ENCODE results near the gene CFAP77. TPM values are rescaled to one million over a fixed set of nuclear protein-coding genes. Genes with fewer than 3 reads are reported as not detected.

The CFAP77 gene
- total and polyA plus RNA-seq, 2 experiments from 2014 or later = not detected

DNA sequence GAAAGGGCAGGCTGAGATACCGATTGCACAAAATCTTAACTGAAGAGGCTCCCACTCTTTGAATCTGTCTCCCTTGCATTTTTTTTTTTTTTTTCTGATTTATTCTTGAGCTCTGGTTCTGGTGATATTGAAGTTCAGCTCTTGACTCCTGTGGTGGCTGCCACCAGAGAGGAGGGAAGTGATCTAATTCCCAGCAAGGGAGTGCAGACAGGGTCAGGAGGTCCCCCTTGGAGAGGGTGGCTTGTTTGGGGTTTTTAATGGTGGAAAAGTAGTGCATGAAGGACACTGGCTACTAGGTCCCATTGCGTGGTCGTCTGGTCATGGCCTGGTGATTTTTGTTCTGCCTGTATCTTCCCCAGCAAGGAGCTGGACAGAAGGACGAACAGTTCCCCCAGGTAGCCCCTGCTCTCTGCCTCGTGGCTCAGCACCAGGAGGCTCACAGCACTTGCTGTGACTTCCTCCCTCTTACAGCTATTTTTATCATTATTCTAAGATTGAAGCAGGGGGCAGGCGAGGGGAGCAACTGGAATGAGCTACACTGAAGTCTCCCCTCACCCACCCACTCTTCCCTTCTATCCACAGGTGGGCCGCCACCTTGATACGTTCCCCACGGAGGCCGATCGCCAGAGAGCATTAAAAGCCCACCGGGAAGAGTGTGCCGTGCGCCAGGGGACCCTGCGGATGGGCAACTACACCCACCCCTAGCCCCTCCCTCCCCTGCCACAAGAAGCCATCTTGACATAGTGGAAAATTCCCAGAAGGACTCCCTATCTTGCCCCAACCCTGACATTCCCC is 162.0 kb downstream of the CFAP77 start:
- Histone ChIP-seq H3K4me2 (ENCODE audit: unreplicated experiment) (no peak overlapping the region), H3K27me3 (replicated peaks; ENCODE audit: insufficient read depth) (peaks cover 36% of the 10 kb centered on the region), H3F3A (ENCODE audit: insufficient read depth) (no peaks in the 10 kb centered on the region), H3K9me2 (ENCODE audit: insufficient read depth) (no peaks in the 10 kb centered on the region), H2AFZ (no peak overlapping the region), H3K9me3 (ENCODE audit: low read depth) (no peaks in the 10 kb centered on the region), H3K4me1 (ENCODE audit: insufficient read depth) (no peaks in the 10 kb centered on the region), H3K79me2 (ENCODE audit: insufficient read depth) (no peaks in the 10 kb centered on the region), H3K27ac (no peak overlapping the region), H4K20me1 (ENCODE audit: insufficient read depth) (no peaks in the 10 kb centered on the region), H3K4me3 (no peak overlapping the region), H3K36me3 (ENCODE audit: low read depth) (no peaks in the 10 kb centered on the region), H3K9ac (no peak overlapping the region)
- TF ChIP-seq EZH2phosphoT487 (IDR thresholded peaks at IDR 0.05; ENCODE audit: insufficient read depth, low read depth) = no peak
- TF ChIP-seq EZH2 (IDR thresholded peaks at IDR 0.05; ENCODE audit: insufficient read depth, poor library complexity, severe bottlenecking) = no peak
- no peak for DNase-seq
- 62 to 72% methylated on average over 10 to 15 of the region's 15 CpGs for WGBS, 2 experiments (ENCODE audit: low coverage in 1 of 2, low lambda C conversion rate in 2 of 2, missing lambda C conversion rate in 2 of 2)
- in situ Hi-C loops (cut with MboI) = loop anchor here (10.0 kb wide), 1 partner anchor 157 kb away; the partner anchor contains the start of gene CFAP77

DNA sequence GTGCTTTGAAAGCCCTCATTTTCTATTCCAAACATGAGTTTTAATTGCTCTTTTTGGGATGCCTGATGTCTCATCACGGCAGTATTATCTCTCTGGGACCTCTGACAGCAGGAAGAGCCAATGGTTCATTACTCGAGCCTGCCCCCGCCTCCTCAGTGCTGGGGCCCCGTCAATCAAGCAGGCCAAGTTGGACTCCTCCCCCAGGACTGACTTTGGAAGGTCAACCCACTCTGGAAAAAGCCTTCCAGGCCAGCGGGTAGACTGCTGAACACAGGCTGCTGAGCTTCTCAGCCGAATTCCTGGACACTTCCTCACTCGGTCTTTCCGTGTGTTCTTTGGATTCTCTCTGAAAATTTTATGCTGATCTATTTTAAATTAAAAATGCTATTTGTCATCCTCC is 162.9 kb downstream of the CFAP77 start:
- no peak overlapping the region for H3K4me2 ChIP-seq (ENCODE audit: unreplicated experiment)
- H3K9me2 ChIP-seq (ENCODE audit: insufficient read depth) = no peaks in the 10 kb centered on the region
- H3K4me1 ChIP-seq (ENCODE audit: insufficient read depth) = no peaks in the 10 kb centered on the region
- peaks cover 36% of the 10 kb centered on the region for H3K27me3 ChIP-seq (replicated peaks; ENCODE audit: insufficient read depth)
- no peaks in the 10 kb centered on the region for H3K9me3 ChIP-seq (ENCODE audit: low read depth)
- TF ChIP-seq EZH2phosphoT487 (IDR thresholded peaks at IDR 0.05; ENCODE audit: insufficient read depth, low read depth) = no peak
- no peak for TF ChIP-seq EZH2 (IDR thresholded peaks at IDR 0.05; ENCODE audit: insufficient read depth, poor library complexity, severe bottlenecking)
- no peaks in the 10 kb centered on the region for H3K79me2 ChIP-seq (ENCODE audit: insufficient read depth)
- no peak overlapping the region for H3K27ac ChIP-seq
- no peak overlapping the region for H3K9ac ChIP-seq
- no peaks in the 10 kb centered on the region for H4K20me1 ChIP-seq (ENCODE audit: insufficient read depth)
- H2AFZ ChIP-seq = no peak overlapping the region
- DNase-seq = peak; percentile 39
- WGBS, 2 experiments (ENCODE audit: low coverage in 1 of 2, low lambda C conversion rate in 2 of 2, missing lambda C conversion rate in 2 of 2) = 15 to 23% methylated on average over 8 of the region's 8 CpGs
- in situ Hi-C loops (cut with MboI) = loop anchor here (10.0 kb wide), 1 partner anchor 158 kb away; the partner anchor contains the start of gene CFAP77
- no peaks in the 10 kb centered on the region for H3F3A ChIP-seq (ENCODE audit: insufficient read depth)
- no peak overlapping the region for H3K4me3 ChIP-seq
- H3K36me3 ChIP-seq (ENCODE audit: low read depth) = no peaks in the 10 kb centered on the region

DNA sequence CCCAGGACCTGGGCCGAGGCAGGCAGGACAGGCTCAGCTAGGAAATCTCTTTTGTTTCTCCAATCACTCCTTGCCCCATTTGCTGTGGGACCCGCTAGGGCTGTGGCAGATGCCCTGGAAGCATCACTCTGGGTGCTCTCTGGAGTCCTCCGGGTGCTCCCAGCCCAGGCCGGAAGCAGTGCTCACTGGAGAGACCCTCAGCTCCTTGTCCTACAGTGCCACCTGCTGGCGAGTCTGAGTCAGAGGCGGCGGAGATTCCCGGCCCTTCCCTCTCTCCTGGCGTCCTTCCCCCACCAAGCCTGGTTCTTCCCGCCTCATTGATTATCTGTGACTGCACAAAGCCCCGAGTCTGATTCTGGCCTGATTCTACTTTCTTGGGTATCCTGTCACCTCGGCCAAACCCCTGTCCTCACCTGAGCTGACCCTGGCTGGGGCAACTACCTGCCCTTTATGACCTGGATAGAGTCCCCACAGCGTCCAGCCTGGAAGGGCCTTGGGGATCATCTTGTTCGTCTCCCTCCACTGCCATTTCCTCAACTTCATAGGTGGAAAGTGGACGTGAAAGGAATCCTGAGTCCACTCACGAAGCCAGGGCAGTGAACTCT is 165.1 kb downstream of the CFAP77 start:
- Histone ChIP-seq H4K20me1 (ENCODE audit: insufficient read depth) (no peaks in the 10 kb centered on the region), H3K27ac (no peak overlapping the region), H3K79me2 (ENCODE audit: insufficient read depth) (no peaks in the 10 kb centered on the region), H3K9me3 (ENCODE audit: low read depth) (no peaks in the 10 kb centered on the region), H2AFZ (no peak overlapping the region), H3K36me3 (ENCODE audit: low read depth) (no peaks in the 10 kb centered on the region), H3K4me3 (no peak overlapping the region), H3K9me2 (ENCODE audit: insufficient read depth) (no peaks in the 10 kb centered on the region), H3K9ac (no peak overlapping the region), H3K4me1 (ENCODE audit: insufficient read depth) (no peaks in the 10 kb centered on the region), H3F3A (ENCODE audit: insufficient read depth) (no peaks in the 10 kb centered on the region), H3K27me3 (replicated peaks; ENCODE audit: insufficient read depth) (peaks cover 53% of the 10 kb centered on the region), H3K4me2 (ENCODE audit: unreplicated experiment) (no peak overlapping the region)
- WGBS, 2 experiments (ENCODE audit: low coverage in 1 of 2, low lambda C conversion rate in 2 of 2, missing lambda C conversion rate in 2 of 2) = 7 to 13% methylated on average over 11 to 16 of the region's 16 CpGs
- peak; percentile 83 for DNase-seq
- in situ Hi-C loops (cut with MboI) = loop anchor here (10.0 kb wide), 1 partner anchor 160 kb away; the partner anchor contains the start of gene CFAP77
- TF ChIP-seq EZH2 (IDR thresholded peaks at IDR 0.05; ENCODE audit: insufficient read depth, poor library complexity, severe bottlenecking) (no peak), EZH2phosphoT487 (IDR thresholded peaks at IDR 0.05; ENCODE audit: insufficient read depth, low read depth) (no peak)

DNA sequence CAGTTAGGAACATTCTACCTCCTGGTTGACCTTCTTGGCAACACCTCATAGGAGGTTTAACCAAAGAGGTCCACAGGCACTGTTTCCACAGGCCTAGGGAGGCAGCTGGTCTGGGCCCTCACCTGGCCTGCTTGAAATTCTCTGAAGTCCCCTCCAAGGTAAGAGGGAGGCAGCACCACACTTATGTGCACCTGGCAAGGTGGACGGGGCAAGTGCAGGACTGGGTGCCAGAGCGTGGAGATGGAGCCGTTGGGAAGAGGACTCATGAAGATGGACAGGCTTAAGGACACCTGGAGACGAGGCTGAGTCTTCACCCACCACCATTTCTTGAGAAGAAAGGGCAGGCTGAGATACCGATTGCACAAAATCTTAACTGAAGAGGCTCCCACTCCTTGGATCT is 165.8 kb downstream of the CFAP77 start:
- Histone ChIP-seq H4K20me1 (ENCODE audit: insufficient read depth) (no peaks in the 10 kb centered on the region), H3F3A (ENCODE audit: insufficient read depth) (no peaks in the 10 kb centered on the region), H3K9ac (no peak overlapping the region), H3K4me3 (no peak overlapping the region), H3K27ac (no peak overlapping the region), H2AFZ (no peak overlapping the region), H3K36me3 (ENCODE audit: low read depth) (no peaks in the 10 kb centered on the region), H3K4me2 (ENCODE audit: unreplicated experiment) (no peak overlapping the region), H3K4me1 (ENCODE audit: insufficient read depth) (no peaks in the 10 kb centered on the region), H3K79me2 (ENCODE audit: insufficient read depth) (no peaks in the 10 kb centered on the region), H3K27me3 (replicated peaks; ENCODE audit: insufficient read depth) (peaks cover 56% of the 10 kb centered on the region), H3K9me3 (ENCODE audit: low read depth) (no peaks in the 10 kb centered on the region), H3K9me2 (ENCODE audit: insufficient read depth) (no peaks in the 10 kb centered on the region)
- TF ChIP-seq EZH2 (IDR thresholded peaks at IDR 0.05; ENCODE audit: insufficient read depth, poor library complexity, severe bottlenecking) = no peak
- TF ChIP-seq EZH2phosphoT487 (IDR thresholded peaks at IDR 0.05; ENCODE audit: insufficient read depth, low read depth) = no peak
- DNase-seq = no peak
- in situ Hi-C loops (cut with MboI) = loop anchor here (10.0 kb wide), 1 partner anchor 161 kb away; the partner anchor contains the start of gene CFAP77
- WGBS, 2 experiments (ENCODE audit: low coverage in 1 of 2, low lambda C conversion rate in 2 of 2, missing lambda C conversion rate in 2 of 2) = 45 to 53% methylated on average over 5 of the region's 5 CpGs
